Heart right ventricle (tissue), 16 donors: ENCODE measurements around the gene LGALS1. TPM values are rescaled to one million over a fixed set of nuclear protein-coding genes. Genes with fewer than 3 reads are reported as not detected.
A peak's percentile ranks its signal among the peaks of the same experiment; 100 is the strongest.

ENCODE experiments used
- ATAC-seq, 8 donors: fragments of 200-7000 bp; cut with Tn5 transposase; one replicate each; pipeline ENCODE4 v1.9.1; 2020; ENCODE audit warnings: mild to moderate bottlenecking in 8 of 8, moderate library complexity in 8 of 8, moderate number of reproducible peaks in 1 of 8
- DNase-seq, 2 donors: peaks; one replicate each; pipeline ENCODE4 v3.0.0-alpha.2; 2020
- H3K27ac ChIP-seq, 10 donors: fragments of 200-600 bp; sonication (generic) in 2 of 10; one replicate each; pipeline versions ENCODE4 v1.5.0 to v1.8.0; 2020 to 2022; ENCODE audit warnings: mild to moderate bottlenecking in 3 of 10
- H3K27me3 ChIP-seq, 7 donors: fragments of 200-600 bp; one replicate each; pipeline ENCODE4 v1.8.0; 2021 to 2022; ENCODE audit warnings: mild to moderate bottlenecking in 2 of 7
- H3K36me3 ChIP-seq, 9 donors: fragments of 200-600 bp; sonication (generic) in 1 of 9; one replicate each; pipeline versions ENCODE4 v1.5.0 to v1.8.0; 2020 to 2022; ENCODE audit warnings: mild to moderate bottlenecking in 2 of 9
- H3K4me1 ChIP-seq, 9 donors: fragments of 200-600 bp; sonication (generic) in 1 of 9; one replicate each; pipeline versions ENCODE4 v1.5.0 to v1.8.0; 2020 to 2022; ENCODE audit warnings: mild to moderate bottlenecking in 4 of 9
- H3K4me3 ChIP-seq, 10 donors: fragments of 200-600 bp; sonication (generic) in 2 of 10; one replicate each; pipeline versions ENCODE4 v1.5.0 to v1.8.0; 2020 to 2022; ENCODE audit warnings: mild to moderate bottlenecking in 7 of 10, moderate library complexity in 2 of 10
- H3K9me3 ChIP-seq, 11 donors: fragments of 200-600 bp in 10 of 11; sonication (generic) in 2 of 11; one replicate each; pipeline versions ENCODE4 v1.5.0 to v1.8.0; 2013 to 2022; ENCODE audit warnings: mild to moderate bottlenecking in 2 of 11, control low read depth in 1 of 11, moderate library complexity in 1 of 11
- WGBS, 2 donors: extraction: QIAGEN DNeasy Blood & Tissue Kit; methylation state at CpG; one replicate each; pipeline ENCODE4 v1.1.7; 2013; ENCODE audit warnings: inconsistent platforms in 1 of 2; 5-methylcytosine and 5-hydroxymethylcytosine counted together
- intact Hi-C, 10 donors: fragments of 100-400 bp; cut with DNase I; formaldehyde crosslinking; loops; one replicate each; pipeline versions ENCODE4 v1.11.1 to v1.14.2; 2022
- polyA plus RNA-seq, 2 donors: library from polyadenylated mRNA; stranded (reverse); fragments of 200-250 nt; gene quantifications; one replicate each; pipeline ENCODE4 v1.2.3, GENCODE V29; 2013
- total RNA-seq, 10 donors: library from RNA; stranded (reverse); fragmentation: NEBNext Ultra II Directional in 3 of 10; extraction: Animal tissue kit (Norgen Biotek cat#: 25700) in 3 of 10; gene quantifications; one replicate each; pipeline versions ENCODE4 v1.2.1 to v1.2.4, GENCODE V29; 2021 to 2023
- TF ChIP-seq, protein P1 (sequence below), 9 donors: fragments of 200-600 bp; sonication (generic) in 2 of 9; IDR thresholded peaks; one replicate each; pipeline versions ENCODE4 v1.5.0 to v1.8.0; 2021 to 2022; ENCODE audit warnings: antibody characterized with exemption in 9 of 9, mild to moderate bottlenecking in 5 of 9, moderate library complexity in 1 of 9
- donor health status: Arrhythmogenic right ventricular cardiomyopathy.
- donor health status: ischemic (EF 13 %, LVEDD 7.1; RV severe dilation, severe dysfunction).
- donor health status: healthy with polysubstance abuse.
- donor health status: DM: no; HTN: yes; CAD: no.
- donor health status: DM: no; HTN: no; CAD: no.
- donor health status: ischemic (EF 25% LVEDD 6.9; RV normal size, moderate dysfunction).
- donor health status: ischemic (EF 25% LVEDD 5.7; RV mildly dilated, moderate dysfunction).
- donor health status: healthy.
- donor health status: DM: yes; HTN: yes; CAD: no.
- donor health status: Ischemic cardiomyopathy.
- donor health status: ischemic (EF 35%, LVEDD 5.7; RV mildly dilated, moderate dysfunction).
- donor health status: nonischemic (EF 11% LVEDD 7.7; RV severe dilation, severe dysfunction).
- donor health status: DM: yes; HTN: yes; CAD: no.
- donor health status: PGD.
- donor health status: ischemic (EF 29% LVEDD 5.4; RV normal size, mild dysfunction).
- donor health status: nonischemic (EF 23%, LVEDD 6.1; RV moderate dilation, normal function).

LGALS1 gene
- total and polyA plus RNA-seq, 12 donors: 651 to 4,200 (median 803) TPM

DNA sequence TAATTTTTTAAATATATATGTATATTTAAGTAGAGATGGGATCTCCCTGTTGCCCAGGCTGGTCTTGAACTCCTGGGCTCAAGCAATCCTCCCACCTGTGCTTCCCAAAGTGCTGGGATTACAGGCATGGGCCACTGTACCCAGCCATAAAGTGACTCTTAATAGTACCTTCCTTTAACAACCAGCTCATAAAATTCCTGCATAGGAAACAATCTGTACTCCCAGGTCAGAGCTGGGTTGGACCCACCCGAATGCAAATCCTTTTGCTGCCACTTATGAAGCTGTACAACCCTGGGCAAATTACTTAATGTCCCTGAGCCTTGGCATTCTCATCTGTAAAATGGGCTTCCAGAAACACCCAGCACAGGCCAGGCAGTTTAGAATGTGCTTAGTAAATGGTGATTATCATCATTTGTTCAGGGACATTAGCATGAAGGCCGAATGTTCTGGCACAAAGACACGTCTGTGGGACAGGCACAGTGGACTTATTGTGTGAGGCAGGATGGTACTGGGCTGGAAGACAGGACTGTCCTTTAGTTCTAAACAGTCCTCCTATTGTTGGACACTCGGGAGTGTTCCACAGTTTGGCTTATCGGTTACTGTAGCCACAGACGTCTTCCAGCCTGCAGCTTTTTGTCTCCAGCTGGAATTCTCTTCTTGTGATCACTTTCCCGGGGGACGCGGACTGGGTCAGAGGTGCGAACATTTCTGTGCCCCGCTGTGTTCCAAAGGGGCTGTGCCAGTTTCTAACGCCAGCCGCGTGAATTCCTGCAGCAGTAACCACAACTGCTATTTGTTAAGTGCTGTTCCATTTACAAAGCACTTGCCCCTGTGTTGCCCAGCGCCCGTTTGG lies 11.0 kb upstream of the LGALS1 start:
- H3K9me3 ChIP-seq: no peaks in the 10 kb centered on the region
- no peak for ATAC-seq
- H3K4me1 ChIP-seq: peaks cover 6 to 47% (median 29%) of the 10 kb centered on the region in 9 donors
- H3K36me3 ChIP-seq: peaks cover 0 to 24% (median 14%) of the 10 kb centered on the region in 9 donors
- no peak overlapping the region for H3K4me3 ChIP-seq
- DNase-seq: no peak
- H3K27me3 ChIP-seq: no peaks in the 10 kb centered on the region
- WGBS, 2 donors: 61 to 72% methylated on average over 16 of the region's 16 CpGs
- H3K27ac ChIP-seq: peak overlapping the region in 2 of 10 donors; percentile 21 to 25
- TF ChIP-seq, protein P1, sequence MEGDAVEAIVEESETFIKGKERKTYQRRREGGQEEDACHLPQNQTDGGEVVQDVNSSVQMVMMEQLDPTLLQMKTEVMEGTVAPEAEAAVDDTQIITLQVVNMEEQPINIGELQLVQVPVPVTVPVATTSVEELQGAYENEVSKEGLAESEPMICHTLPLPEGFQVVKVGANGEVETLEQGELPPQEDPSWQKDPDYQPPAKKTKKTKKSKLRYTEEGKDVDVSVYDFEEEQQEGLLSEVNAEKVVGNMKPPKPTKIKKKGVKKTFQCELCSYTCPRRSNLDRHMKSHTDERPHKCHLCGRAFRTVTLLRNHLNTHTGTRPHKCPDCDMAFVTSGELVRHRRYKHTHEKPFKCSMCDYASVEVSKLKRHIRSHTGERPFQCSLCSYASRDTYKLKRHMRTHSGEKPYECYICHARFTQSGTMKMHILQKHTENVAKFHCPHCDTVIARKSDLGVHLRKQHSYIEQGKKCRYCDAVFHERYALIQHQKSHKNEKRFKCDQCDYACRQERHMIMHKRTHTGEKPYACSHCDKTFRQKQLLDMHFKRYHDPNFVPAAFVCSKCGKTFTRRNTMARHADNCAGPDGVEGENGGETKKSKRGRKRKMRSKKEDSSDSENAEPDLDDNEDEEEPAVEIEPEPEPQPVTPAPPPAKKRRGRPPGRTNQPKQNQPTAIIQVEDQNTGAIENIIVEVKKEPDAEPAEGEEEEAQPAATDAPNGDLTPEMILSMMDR (IDR thresholded peaks at IDR 0.05): no peak
- intact Hi-C loops: no loop called here

GRCh38 chr22:37665487-37665886 lies 9.9 kb upstream of the LGALS1 start:
- Histone ChIP-seq H3K27me3 (no peaks in the 10 kb centered on the region), H3K9me3 (no peaks in the 10 kb centered on the region), H3K4me1 (peaks cover 2 to 37% (median 19%) of the 10 kb centered on the region in 9 donors), H3K36me3 (peaks cover 0 to 24% (median 14%) of the 10 kb centered on the region in 9 donors), H3K4me3 (no peak overlapping the region), H3K27ac (no peak overlapping the region)
- DNase-seq (no peak), ATAC-seq (no peak)
- TF ChIP-seq, protein P1 (IDR thresholded peaks at IDR 0.05): no peak
- intact Hi-C loops: no loop called here
- WGBS, 2 donors: 94% methylated on average over 24 of the region's 24 CpGs

GRCh38 chr22:37669586-37669985 lies 5.8 kb upstream of the LGALS1 start:
- intact Hi-C loops: no loop called here
- WGBS, 2 donors: 88 to 90% methylated on average over 6 of the region's 6 CpGs
- ATAC-seq: no peak
- peaks cover 0 to 24% (median 14%) of the 10 kb centered on the region in 9 donors for H3K36me3 ChIP-seq
- TF ChIP-seq, protein P1 (IDR thresholded peaks at IDR 0.05): no peak
- H3K27ac ChIP-seq: no peak overlapping the region
- H3K4me1 ChIP-seq: peaks cover 6 to 18% (median 10%) of the 10 kb centered on the region in 9 donors
- H3K4me3 ChIP-seq: no peak overlapping the region
- H3K27me3 ChIP-seq: no peaks in the 10 kb centered on the region
- H3K9me3 ChIP-seq: no peaks in the 10 kb centered on the region
- no peak for DNase-seq

DNA sequence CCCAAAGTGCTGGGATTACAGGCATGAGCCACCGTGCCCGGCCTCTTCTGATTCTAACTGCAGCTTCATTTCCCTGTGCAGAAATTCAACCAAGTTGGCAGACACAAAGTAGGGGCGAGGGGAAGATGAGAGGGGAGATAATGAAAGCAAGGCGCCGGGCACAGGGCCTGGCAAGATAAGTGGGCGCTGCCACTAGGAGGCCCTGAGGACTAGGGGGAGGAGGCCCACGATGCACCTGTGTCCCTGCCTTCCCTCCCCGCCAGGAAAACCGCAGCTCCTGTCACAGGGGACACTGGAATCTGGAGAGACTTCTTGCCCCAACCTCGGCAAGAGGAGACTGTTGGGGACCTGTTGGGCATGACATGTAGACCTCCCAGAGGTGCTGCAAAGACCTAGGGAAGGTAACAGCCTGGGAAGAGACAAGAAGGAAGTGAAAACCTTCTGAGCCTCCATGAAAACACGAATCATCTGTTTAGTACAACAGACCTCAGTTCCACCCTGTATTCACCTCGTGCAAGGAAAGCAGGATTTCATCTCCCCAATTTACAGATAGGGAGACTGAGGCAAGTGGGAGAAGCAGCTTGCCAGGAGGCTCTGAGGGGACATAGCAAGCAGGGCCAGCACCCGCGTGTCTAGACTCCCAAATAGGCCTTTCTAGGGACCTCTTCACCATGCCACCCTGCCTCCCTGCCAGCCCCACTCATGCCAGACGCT lies 3.1 kb upstream of the LGALS1 start:
- H3K27ac ChIP-seq: peak overlapping the region in 4 of 10 donors; percentile 13 to 99 (median 60)
- DNase-seq: no peak
- intact Hi-C loops: no loop called here

More for the DNA sequence above, 3.1 kb upstream of the LGALS1 start:
- 83 to 86% methylated on average over 15 of the region's 15 CpGs for WGBS, 2 donors
- TF ChIP-seq, protein P1 (IDR thresholded peaks at IDR 0.05): no peak
- Histone ChIP-seq H3K27me3 (no peaks in the 10 kb centered on the region), H3K36me3 (peaks cover 0 to 3% (median 0%) of the 10 kb centered on the region in 9 donors), H3K9me3 (no peaks in the 10 kb centered on the region), H3K4me3 (no peak overlapping the region), H3K4me1 (peaks cover 7 to 37% (median 32%) of the 10 kb centered on the region in 9 donors)
- no peak for ATAC-seq
